GM08714 (cell line): ENCODE data around the gene ATAD1.

ENCODE experiments used
- H3K4me3 ChIP-seq: fragments of 200-500 bp; sonication (Bioruptor generic); 2 replicates; pipeline ENCODE4 v1.5.1; 2014; ENCODE audit warnings: mild to moderate bottlenecking, low read length, inconsistent platforms
- ZNF274 ChIP-seq: IDR thresholded peaks from 2 replicates; pipeline ENCODE4 v1.6.1; 2012; ENCODE audit warnings: mild to moderate bottlenecking, low read depth, low read length

Gene ATAD1

DNA sequence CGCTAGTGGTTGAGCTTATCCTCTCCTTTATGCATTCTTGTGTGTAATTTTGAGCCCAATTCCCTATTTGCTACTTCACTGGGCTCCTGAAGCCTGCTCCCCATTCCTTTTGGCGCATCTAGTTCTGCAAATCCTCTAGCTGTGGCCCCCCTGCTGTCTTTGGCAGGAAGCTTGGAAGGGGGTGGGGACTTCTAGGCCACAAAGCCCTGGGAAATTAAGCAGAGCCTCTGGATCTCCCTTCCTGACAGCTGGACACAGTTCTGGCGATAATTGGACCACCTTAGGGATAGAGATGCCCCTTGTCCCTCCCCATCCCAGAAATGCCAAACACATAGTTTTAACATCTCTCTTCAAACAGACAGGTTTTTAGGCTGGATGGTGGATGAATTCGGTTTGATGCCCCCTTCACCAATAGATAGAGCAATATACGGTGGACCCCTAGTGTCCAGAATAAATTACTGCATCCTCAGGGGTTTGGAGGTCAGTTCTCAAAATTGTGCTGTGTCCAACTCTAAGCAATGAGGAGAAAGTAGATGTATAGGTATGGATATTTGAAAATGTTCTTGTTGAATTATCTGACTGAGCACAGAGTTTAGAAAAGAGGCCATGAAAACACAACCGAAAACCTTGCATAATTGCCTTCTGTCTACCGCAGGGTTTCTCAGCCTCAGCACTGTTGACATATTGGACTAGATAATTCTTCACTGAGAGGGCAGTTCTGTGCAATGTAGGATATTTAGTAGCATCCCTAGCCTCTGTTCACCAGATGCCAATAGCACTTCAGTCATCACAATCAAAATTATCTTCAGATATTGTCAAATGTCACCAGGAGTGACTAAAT is 82.8 kb downstream of the ATAD1 start:
- no peak overlapping the region for H3K4me3 ChIP-seq

DNA sequence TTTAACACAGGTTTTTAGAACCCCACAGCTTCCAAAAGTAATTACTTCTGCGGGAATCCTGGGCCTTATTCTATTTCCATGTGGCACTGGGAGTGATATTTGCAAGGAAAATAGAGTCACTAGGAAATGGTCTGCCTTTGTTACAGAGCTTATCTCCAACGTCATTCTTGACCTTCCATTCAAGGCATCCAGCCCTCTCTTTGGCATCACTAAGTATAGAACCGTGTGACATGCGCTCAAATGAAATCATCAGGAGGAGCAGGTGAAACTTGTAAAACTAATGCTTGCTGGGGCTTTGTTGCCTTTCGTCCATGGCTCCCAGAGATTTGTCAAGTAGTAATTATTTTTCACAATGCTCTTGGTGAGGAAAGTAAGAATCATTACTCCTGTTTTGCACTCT is 84.9 kb downstream of the ATAD1 start:
- TF ChIP-seq ZNF274, result no peak

More for the DNA sequence above, 82.8 kb downstream of the ATAD1 start:
- TF ChIP-seq ZNF274, result no peak

DNA sequence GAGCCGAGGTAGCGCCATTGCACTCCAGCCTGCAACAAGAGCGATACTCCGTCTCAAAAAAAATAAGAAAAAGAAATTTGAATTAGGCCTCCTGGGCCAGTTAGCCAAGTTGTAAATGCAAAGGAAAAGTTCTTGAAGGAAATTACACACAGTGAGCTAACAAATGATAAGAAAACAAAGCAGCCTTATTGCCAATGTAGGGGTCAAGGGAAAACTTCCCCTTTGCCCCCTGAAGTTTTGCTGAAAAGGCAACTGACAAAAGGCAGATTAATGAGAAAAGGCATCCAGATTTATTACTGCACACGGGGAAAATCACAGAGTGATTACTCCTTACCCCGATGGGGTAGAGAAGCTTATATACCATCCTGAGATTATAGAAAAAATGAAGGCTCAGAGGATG is 88.1 kb downstream of the ATAD1 start:
- H3K4me3 ChIP-seq, result no peak overlapping the region
- TF ChIP-seq ZNF274, result no peak

More for the DNA sequence above, 84.9 kb downstream of the ATAD1 start:
- H3K4me3 ChIP-seq, result no peak overlapping the region

DNA sequence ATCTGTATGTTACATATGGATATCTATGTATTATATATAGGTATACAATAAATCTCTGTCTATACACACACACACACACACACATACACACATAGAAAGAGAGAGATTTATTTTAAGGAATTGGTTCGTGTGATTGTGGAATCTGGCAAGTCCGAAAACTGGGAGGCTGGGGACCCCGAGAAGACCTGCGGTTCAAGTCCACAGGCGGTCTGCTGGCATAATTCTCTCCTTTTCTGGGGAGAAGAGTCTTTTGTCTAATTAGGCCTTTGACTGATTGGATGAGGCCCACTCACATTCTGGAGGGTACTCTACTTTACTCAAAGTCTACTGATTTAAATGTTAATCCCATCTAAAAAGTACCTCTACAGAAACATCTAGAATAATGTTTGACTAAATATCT is 93.2 kb downstream of the ATAD1 start:
- H3K4me3 ChIP-seq, result no peak overlapping the region
- no peak for TF ChIP-seq ZNF274

DNA sequence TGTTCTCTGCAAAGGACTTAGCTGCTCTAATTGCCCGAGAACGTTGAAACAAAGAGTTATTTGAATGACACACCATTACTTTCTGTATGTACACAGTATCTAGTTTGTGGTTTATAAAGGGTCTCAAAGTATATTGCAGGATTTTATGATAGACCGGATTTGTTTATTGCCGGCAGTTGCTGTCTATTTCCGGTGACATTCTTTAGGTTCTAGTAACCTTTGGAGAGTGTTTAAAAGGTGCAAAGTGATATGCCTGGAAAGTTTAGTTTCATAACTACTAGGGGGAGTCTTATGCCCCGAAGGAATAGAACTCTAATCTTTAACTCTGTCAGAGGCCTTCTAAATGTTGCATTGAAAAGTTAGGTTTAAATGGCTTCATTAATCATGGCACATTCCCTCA is 94.5 kb downstream of the ATAD1 start:
- no peak overlapping the region for H3K4me3 ChIP-seq

DNA sequence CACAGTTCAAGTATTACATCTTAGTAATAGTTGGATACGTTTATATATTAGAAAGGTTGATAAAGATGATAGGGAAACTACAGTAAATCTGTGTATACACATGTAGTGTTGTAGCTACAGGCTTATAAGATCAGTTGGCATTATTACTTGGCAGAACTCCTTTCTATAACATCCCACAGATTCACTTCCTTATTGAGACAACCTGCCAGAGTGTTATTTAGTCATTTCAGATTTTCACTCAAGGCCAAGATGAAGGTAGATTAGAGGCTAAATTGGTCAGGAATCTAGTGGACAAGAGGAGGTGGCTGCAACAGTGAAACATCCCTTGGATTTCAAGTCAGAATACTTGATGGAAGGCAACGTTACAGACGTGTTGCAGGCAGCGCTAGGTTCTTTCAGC is 95.3 kb downstream of the ATAD1 start:
- no peak overlapping the region for H3K4me3 ChIP-seq
- TF ChIP-seq ZNF274, result no peak

More for the DNA sequence above, 94.5 kb downstream of the ATAD1 start:
- no peak for TF ChIP-seq ZNF274

DNA sequence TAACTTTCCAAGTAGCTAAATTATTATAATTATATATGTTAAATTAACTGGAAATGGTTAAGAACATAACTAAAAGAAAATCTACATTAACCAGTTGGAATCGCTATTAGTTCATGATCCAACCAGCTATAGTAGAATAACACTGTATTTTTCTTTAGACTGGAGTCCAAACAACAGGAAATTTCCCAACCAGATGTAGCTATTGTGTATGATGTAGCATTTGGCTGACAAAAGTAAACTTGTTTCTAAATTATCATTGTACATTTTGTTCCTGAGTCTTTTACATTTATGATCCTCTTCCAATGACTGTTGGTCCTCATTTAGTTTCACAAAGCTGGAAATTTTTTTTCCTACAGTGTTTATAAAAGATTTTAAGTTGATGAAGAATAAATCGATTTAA is 96.2 kb downstream of the ATAD1 start:
- TF ChIP-seq ZNF274, result no peak
- H3K4me3 ChIP-seq, result no peak overlapping the region

DNA sequence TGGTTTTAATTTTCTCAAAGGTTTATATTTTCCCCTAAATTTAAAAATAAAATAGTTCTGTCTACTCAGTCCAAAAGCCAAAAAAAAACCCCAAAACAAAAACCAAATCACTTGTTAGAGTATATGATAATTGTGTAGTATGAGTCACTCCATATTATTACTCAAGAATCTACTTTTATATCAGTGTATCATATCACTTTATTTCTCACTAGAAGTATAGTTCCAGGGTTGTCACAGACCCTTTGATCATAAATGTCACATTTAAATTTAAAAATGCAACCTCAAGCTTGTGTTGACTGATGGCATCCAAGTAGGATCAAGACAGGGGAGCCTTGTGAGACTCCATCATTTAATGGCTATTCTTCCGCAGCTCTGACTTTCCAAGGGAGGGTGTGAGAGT is 97.4 kb downstream of the ATAD1 start:
- no peak for TF ChIP-seq ZNF274
- H3K4me3 ChIP-seq, result no peak overlapping the region

DNA sequence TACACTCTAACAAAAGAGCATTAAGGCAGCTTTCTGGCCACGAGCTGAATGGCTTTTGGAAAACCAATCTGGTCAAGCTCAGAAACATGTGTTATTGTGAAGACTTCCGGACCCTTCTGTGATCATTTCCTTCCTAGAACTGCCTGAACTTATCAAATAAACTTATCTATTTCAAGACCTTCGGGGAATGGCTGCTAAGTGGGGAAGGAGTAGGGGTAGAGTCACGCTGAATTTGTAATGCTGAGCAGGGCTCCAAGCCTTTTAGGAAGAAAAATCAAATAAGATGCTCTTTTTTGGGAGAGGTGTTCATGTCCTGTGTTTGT is 101.7 kb downstream of the ATAD1 start:
- no peak overlapping the region for H3K4me3 ChIP-seq
- TF ChIP-seq ZNF274, result no peak

DNA sequence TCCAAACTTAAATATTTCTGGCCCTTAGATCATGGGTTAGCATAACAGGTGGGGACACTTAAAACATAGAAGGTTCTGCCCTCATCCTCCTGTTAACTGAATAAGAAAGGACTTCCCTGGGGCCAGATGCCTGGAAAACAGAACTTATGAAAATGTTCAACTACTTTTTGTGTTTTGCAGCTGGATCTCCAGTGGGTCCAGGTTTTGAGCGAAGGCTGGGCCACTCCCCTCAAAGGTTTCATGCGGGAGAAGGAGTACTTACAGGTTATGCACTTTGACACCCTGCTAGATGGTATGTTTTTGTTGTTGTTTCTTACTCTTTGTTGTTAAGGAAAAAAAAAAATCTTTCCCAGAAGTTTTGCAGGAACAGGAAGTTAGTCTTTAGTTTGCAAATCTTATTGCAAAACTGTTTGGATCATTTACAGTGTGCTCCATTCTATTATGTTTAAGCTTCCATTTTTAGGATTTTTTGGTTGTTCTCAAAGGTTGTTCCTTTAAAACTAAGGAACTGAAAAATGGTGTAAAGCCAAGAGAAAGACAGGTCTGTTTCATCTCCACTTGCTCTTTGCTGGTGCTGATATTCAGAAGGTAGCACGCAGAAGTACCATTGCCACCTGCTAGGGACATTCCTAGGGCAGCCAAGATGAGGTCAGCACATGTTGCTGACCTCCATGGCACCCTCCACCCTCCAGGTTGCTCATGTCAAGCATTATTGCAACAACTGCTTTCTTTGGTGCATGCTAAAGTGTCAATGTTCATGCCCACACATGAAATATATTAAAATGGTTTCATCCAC is 102.3 kb downstream of the ATAD1 start:
- TF ChIP-seq ZNF274, result no peak
- H3K4me3 ChIP-seq, result no peak overlapping the region

DNA sequence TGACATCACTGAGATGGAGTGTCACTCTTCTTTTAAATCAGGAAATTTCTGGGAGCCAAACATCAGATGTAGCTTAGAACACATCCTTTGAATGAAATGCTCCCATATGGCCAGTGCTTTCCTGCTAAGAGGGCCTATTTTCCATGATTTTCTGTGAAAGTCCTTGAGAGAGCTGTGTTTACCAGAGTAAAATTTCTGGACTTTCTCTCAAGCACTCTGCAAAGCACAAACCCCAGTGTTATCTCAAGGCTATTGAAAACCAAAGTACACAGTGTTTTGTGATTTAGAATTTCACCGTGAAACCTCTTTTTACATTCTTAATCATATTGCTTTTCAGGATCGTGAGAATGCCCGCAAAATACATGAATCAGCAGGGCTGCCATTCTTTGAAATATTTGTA is 104.3 kb downstream of the ATAD1 start:
- TF ChIP-seq ZNF274, result no peak
- no peak overlapping the region for H3K4me3 ChIP-seq

DNA sequence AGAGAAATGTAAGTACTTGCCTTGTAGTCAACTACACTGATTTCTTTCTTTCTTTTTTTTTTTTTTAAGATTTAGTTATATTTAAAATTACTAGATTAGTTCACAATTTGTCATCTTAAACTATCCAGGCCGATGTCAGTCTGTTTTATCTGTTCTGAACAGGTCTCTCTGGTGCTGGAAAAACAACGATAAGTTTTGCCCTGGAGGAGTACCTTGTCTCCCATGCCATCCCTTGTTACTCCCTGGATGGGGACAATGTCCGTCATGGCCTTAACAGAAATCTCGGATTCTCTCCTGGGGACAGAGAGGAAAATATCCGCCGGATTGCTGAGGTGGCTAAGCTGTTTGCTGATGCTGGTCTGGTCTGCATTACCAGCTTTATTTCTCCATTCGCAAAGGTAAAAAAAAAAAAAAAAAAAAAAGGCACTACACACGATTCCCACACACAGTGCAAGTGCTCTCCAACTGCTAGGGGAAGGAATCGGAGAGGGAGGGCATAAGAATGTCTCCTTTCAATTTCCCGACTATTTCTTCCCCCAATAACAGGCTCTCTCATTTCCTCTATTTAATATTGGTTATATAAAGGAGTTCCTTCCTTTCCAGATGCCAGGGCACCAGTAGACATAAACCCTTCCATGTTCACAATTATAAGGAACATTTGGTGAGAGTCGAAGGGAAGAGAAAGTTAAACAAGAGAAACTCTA is 105.0 kb downstream of the ATAD1 start:
- TF ChIP-seq ZNF274, result no peak
- H3K4me3 ChIP-seq, result no peak overlapping the region

DNA sequence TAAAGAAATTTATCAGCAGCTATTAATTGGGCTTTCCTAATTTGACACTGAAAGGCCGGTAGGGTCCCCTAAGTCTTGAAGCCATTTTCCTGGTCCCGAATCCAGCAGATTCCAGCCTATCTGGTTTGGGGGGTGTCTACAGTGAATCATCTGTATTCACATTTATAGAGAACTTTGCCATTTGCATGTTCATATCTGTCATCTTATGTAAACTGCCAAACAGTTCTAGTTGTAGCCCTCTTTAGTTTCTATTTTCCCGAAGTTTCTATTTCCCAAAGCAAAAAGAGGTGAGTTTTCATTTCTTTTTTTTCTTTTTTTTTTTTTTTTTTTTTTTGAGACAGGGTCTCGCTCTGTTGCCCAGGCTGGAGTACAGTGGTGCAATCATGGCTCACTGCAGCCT is 110.8 kb downstream of the ATAD1 start:
- no peak overlapping the region for H3K4me3 ChIP-seq
- TF ChIP-seq ZNF274, result no peak

DNA sequence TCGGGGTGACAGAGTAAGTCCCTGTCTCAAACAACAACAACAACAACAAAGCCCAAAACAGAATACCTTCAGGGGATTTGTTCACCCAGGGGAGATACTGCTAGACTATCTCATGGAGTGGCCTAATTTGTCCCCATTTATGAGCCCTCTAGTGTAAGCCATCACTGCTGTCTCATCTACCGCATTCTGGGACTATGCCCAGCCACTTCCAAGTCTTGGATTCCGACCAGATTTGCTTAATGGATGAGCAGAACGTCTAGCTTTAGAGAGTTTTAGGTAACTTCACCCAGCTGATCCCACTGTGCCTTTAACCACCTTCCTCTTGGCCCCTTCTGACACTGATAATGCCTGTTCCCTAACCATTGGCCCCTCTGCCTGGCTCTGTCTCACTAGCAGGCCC is 111.3 kb downstream of the ATAD1 start:
- no peak overlapping the region for H3K4me3 ChIP-seq
- no peak for TF ChIP-seq ZNF274

DNA sequence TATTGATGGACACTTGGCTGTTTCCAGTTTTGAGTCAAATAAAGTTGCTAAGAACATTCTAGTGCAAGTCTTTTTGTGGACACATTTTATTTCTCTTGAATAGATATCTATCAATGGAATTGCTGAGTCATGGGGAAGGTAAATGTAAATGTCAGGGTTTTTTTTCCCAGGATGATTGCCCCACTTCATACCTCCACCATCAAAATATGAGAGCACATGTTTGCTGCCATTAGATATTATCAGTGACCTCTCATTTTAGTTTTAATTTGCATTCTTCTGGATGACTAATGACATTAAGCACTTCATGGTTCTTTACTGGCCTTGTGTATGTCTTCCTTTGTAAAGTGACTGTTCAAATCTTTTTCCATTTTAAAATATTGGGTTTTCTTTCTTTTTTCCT is 112.7 kb downstream of the ATAD1 start:
- no peak for TF ChIP-seq ZNF274
- H3K4me3 ChIP-seq, result no peak overlapping the region
